ENCODE data around the gene PDXK. TPM values are rescaled to one million over a fixed set of nuclear protein-coding genes. Genes with fewer than 3 reads are reported as not detected.

The PDXK gene
- total and polyA plus RNA-seq, 9 of the 15 experiments (the other 6 are each of a cell fraction or from before 2014, with no cell fraction given): 5.6 to 162 (median 76.5) TPM

- TF ChIP-seq ZNF384 (IDR thresholded peaks at IDR 0.05; ENCODE audit: low read depth, low read length): no peak
- TF ChIP-seq RAD21 (CRISPR knock-in tag; conservative IDR thresholded peaks at IDR 0.05 in 1 of 2, IDR thresholded peaks at IDR 0.05 in 1 of 2): no peak
- 0 out of 4 replicates have a peak, but pooled peaks of 1 of the 2 experiments have one; percentile 55 for TF ChIP-seq MLX (CRISPR knock-in tag; conservative IDR thresholded peaks at IDR 0.05)
- TF ChIP-seq PRMT5 (CRISPR knock-in tag; IDR thresholded peaks at IDR 0.05): no peak
- no peak for TF ChIP-seq HNRNPLL (IDR thresholded peaks at IDR 0.05; ENCODE audit: low read depth, low read length, poor library complexity, severe bottlenecking)
- no peak for TF ChIP-seq RFX1 (IDR thresholded peaks at IDR 0.05)
- ATAC-seq (no peak), FAIRE-seq (no peak), DNase-seq (ENCODE audit: extremely low read depth in 1 of 4, low spot score in 3 of 4) (no peak)
- Histone ChIP-seq H3K9me1 (ENCODE audit: control insufficient read depth, insufficient read depth, low read length) (peaks cover 2% of the 10 kb centered on the region), H4K20me1 (replicated peaks; ENCODE audit: control insufficient read depth, insufficient read depth, low read length) (no peaks in the 10 kb centered on the region), H3K27ac (ENCODE audit: extremely low read depth, low read depth, low read length) (no peak overlapping the region), H3K4me1 (replicated peaks in 1 of 2; ENCODE audit: control insufficient read depth in 2 of 2, insufficient read depth in 2 of 2, low read length in 2 of 2) (peaks cover 23 to 69% of the 10 kb centered on the region in 2 experiments), H3K79me2 (ENCODE audit: control insufficient read depth, insufficient read depth, low read length) (peaks cover 18% of the 10 kb centered on the region), H2AFZ (ENCODE audit: low read depth, low read length) (no peak overlapping the region), H3K27me3 (ENCODE audit: control insufficient read depth in 2 of 2, insufficient read depth in 2 of 2, low read length in 2 of 2) (no peaks in the 10 kb centered on the region), H3K4me3 (peak overlapping the region; percentile 88), H3K4me2 (ENCODE audit: insufficient read depth, low read length) (peak overlapping the region; percentile 87), H3K36me3 (ENCODE audit: control insufficient read depth, insufficient read depth, low read length) (peaks cover 25% of the 10 kb centered on the region), H3K9ac (ENCODE audit: insufficient read depth in 1 of 2, low read depth in 2 of 2, low read length in 2 of 2) (peak overlapping the region; percentile 75 to 91), H3K9me3 (replicated peaks; ENCODE audit: control insufficient read depth, insufficient read depth, low read depth, low read length) (no peaks in the 10 kb centered on the region)
- WGBS (ENCODE audit: insufficient coverage, low coverage, missing lambda C conversion rate): 75% methylated on average over 12 of the region's 12 CpGs
- POLR2A ChIA-PET: no interaction called here
- no TSS peak for BruUV-seq (replicated peaks)
- CTCF ChIA-PET (ENCODE audit: low intra/inter-chr PET ratio): no interaction called here
- in situ Hi-C loops (cut with MboI): loop anchor here (25.0 kb wide), 1 partner anchor 362 kb away; the partner anchor contains the start of gene GATD3
- intact Hi-C loops (cut with micrococcal nuclease): no loop called here
These were observed 56.3 kb downstream of the PDXK start for GRCh38 chr21:43775190-43775589.

Data from K562 (cell line).